ENCODE measurements around the gene TRIM16. TPM values are rescaled to one million over a fixed set of nuclear protein-coding genes. Genes with fewer than 3 reads are reported as not detected.
"Not testable (repeated sequence)": the region's sequence is repeated elsewhere in the genome, so short reads cannot be mapped to it uniquely, and the experiment has no call there.

TRIM16 gene
- polyA plus RNA-seq (ENCODE audit: insufficient read length) = 45.5 TPM

GRCh38 chr17:15683824-15684478 lies at the start of gene TRIM16:
Gene TRIM16, minus strand, starts transcription at chr17:15684311. Its CDS starts 32,702 bp downstream, at chr17:15651609.
- DNase-seq = peak; percentile 76

- DNase-seq = not testable (repeated sequence)
These were observed 49.2 kb upstream of the TRIM16 start for GRCh38 chr17:15733174-15733789.

GRCh38 chr17:15731900-15732299 lies 47.8 kb upstream of the TRIM16 start, which contains the start of gene TBC1D26:
Gene TBC1D26, plus strand, starts transcription at chr17:15732283. Its CDS starts 3,066 bp downstream, at chr17:15735349.
- DNase-seq = not testable (repeated sequence)

DNA sequence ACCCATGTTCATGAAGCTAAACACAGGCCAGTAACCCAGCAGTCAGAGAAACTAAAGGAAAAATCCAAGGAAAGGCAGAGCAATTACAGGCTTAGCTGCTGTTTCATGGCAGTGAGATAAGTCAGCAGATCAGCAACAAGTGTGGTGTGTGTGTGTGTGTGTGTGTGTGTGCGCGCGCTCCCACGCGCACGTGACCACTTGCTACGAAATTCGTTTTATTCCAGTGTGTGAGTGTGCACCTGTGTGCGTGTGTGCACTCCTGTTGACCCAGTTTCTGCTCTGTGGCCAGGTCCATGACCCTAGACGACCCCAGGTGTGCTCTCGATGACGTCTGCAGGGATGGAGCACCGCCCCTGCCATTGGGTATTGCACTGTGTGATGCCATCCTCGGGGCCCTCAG lies 46.4 kb upstream of the TRIM16 start:
- DNase-seq = not testable (repeated sequence)

GRCh38 chr17:15716601-15717563 lies 32.8 kb upstream of the TRIM16 start:
- not testable (repeated sequence) for DNase-seq

DNA sequence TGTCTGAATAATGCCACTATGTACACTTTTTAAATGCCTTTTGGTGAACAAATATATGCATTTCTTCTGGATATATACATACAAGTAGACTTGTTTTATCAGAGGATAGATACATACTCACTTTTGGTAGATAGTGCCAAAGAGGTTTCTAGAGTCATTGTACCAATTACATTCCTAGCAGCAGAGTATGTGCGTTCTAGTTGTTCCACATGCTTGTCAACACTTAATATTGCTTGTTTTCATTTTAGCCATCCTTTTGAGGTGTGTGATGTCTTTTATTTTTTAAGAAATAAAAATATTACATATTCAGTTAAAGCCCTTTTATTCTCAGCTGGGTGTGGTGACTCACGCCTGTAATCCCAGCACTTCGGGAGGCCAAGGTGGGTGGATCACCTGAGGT lies 24.8 kb upstream of the TRIM16 start:
- DNase-seq = not testable (repeated sequence)

GRCh38 chr17:15704813-15705212 lies 20.7 kb upstream of the TRIM16 start:
- DNase-seq = not testable (repeated sequence)

- not testable (repeated sequence) for DNase-seq
These were observed 20.1 kb upstream of the TRIM16 start for GRCh38 chr17:15704239-15704638.

DNA sequence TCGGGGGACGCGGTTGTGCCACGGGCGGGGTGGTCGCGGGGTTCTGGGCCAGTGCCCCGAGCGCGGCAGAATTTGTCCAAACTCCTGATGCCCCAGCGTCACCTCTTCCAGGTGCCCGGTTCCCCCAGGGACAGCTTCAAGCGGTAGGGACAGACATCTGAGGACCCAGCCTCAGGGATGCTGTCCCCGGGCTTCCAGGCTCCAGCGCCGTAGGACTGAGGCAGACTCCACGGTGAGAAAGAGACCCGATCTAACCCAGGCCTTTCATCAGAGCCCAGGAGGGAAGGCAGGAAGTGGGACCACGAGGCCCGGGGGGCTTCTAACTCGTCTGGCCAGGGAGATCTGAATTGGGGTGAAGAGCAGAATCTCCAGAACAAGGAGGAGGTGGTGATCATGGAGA lies 15.8 kb upstream of the TRIM16 start:
- not testable (repeated sequence) for DNase-seq

DNA sequence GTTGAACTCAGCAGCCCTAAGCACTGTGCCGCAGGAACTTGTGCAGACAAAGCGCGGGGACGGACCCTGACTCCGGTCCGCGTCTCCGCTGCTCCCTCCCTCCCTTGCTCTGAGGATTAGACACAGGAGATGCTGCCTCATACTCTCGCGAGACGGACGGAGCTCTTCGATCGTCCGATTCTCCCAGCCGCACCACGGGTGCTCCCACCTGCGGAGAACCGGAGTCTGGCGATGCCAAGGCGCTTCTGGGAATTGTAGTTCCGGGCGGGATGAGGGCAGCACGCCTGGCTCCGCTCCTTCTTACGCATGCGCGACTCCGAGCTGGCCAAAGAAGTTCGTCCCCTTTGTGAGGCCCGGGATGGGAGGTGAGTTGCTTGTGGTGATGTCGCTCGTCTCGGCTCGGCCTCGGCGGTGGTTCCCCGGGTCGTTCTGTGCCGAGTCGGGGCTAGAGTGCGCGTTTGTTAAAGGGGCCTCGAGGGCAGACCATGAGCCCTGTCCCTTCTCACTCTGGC lies 15.4 kb upstream of the TRIM16 start, which contains the start of gene ZNF286A:
ZNF286A (plus strand) TSS at position 340 of the 512 bp plus-strand sequence. CDS start 578 bp downstream, outside the sequence.
- DNase-seq = peak; percentile 99

DNA sequence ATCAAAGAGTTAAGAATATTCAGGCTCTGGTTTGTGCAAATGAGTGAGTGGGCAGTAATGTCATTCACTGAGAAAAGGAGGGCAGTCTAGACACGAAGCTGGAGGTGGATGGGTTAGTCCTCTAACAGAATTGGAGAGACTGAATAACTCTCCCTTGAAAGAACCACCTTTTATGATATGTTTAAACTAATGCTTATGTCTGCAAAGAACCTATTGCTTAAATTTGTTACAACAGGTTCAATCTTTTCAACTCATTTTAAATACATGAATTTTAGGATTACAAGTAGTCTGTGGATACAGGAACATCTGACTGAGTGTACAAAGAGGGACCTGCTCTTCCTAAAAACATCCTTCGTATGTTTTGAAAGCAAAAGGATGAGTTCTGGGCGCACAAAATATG lies 14.9 kb upstream of the TRIM16 start:
- DNase-seq = peak; percentile 4

DNA sequence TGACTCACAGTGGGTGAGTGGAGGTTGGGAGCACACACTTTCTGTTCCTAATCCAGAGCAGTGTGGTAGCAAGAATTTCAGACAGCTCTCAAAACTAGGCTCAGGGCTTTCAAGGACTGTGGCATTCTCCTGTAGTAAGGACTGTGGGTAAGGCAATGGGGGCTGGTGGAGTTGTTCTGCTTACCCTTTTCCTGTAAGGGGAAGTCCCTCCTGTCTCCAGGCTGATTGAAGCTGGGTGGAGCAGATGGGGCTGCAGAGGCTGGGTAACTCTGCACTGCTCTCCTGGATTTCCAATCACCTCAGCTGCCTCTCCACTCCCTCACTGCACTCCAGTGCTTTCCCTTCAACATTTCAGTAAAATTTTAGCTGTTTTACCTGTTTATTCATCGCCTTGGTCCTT lies 3.4 kb upstream of the TRIM16 start:
- DNase-seq = not testable (repeated sequence)

DNA sequence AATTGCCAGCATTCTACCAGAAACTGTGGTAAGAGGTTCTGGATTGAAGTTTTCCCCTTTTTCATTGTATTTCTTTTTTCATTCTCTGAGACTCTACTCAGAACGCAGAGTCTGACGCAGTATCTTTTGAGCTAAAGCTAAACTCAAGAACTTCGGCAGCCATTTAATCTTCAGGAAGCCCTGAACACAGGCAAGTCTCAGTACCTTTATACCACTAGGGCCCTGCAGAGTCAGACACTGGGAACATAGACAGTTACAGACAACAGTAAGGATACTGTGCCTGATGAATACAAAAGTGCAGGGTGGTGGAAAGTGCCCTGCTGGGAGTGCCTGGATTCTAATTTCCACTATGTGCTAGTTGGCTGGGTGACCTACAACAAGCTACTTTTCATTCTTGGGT lies 976 bp downstream of the TRIM16 start:
- not testable (repeated sequence) for DNase-seq

DNA sequence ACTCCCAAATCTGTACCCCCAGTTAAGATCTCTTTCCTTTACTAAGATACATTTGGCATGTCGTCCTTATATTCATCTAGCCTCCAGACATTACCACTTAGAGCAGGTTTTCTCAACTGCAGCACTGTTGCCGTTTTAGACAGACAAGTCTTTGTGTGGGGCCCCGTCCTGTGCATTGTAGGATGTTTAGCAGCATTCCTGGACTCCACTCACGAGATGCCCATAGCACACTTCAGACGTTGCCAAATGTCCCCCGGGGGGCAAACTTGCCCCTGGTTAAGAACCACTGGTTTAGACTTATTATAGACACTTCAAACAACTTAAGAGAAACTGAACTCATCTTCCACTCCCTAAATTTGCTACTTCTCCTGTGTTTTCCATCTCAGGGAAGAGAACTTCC lies 8.1 kb downstream of the TRIM16 start:
- not testable (repeated sequence) for DNase-seq

- not testable (repeated sequence) for DNase-seq
These were observed 9.5 kb downstream of the TRIM16 start for GRCh38 chr17:15674640-15675039.

- not testable (repeated sequence) for DNase-seq
These were observed 14.6 kb downstream of the TRIM16 start for GRCh38 chr17:15669526-15669925.

DNA sequence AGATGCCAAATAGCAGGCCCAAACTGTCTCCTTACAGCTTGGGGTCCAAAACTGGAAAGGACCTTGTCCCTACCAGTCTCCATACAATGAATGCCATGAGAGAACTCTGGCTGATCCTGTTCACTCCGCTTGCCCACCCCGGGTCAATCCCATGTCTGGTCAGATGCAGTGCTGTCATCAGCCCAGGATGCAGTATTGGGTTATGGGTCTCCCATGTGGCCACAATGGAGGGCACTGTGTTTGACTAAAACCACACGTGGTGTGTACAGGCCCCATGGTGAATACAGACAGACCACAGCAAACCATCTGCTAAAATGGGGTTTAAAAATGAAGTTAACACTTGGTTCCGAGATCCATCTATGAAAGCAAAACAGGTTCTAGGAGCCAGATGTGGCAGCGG lies 20.4 kb downstream of the TRIM16 start:
- no peak for DNase-seq

DNA sequence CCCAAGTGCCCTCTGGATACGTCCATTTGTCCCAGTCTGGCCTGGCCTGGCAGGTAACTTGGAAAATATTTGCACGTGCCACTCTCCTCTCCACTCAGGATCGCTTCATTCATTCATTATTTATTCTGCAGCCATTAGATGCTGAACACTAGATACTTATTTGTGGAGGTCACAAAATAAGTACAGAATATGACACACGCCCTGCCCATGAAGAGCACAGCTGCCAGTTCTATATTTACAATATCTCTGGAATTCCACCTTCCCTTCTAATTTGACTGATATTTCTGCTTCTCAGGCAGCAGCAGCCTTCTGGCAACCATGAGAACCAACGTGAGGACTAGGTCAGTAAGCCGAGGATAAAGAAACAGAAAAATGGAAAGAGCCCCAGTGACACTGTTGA lies 20.9 kb downstream of the TRIM16 start:
- DNase-seq = no peak

- no peak for DNase-seq
These were observed 21.4 kb downstream of the TRIM16 start for GRCh38 chr17:15662681-15663080.

DNA sequence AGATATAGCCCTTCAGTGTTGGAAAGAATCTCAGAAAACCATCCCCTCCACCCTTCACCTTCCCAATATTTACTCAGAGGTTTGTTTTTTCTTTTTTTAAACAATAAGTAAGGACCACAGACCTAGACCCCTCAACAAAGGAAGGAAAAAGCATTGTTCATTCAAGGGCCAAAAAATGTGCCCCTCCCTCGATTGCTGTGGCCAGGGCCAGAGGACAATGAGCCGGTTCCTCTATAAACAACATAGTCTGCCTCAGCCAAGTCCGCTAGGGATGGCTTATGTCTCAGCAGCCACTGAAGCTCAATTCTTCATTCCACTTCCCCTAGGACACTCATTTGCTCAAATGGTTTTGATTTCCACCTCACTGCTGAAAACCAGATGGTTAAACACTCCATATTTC lies 24.0 kb downstream of the TRIM16 start:
- DNase-seq = no peak

DNA sequence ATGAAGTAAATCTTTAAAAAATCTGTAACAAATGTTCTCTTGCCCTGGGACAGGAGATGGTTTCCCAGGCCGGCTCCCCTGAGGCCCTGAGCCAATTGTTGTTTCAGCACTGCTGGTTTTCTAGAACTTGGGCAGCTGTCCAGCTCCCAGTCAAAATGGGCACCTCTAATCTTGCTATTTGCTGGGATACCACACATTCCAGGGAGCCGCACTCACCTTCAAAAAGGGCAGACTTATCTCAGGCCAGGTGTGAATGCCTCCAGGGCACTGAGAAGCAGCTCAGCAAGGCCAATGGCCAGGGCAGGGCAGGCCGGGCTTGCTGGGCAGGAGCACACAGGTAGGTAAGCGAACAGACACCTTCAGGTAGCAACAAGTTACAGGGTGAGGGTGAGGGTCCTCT lies 24.4 kb downstream of the TRIM16 start:
- no peak for DNase-seq

- no peak for DNase-seq
These were observed 24.9 kb downstream of the TRIM16 start for GRCh38 chr17:15659236-15659635.

DNA sequence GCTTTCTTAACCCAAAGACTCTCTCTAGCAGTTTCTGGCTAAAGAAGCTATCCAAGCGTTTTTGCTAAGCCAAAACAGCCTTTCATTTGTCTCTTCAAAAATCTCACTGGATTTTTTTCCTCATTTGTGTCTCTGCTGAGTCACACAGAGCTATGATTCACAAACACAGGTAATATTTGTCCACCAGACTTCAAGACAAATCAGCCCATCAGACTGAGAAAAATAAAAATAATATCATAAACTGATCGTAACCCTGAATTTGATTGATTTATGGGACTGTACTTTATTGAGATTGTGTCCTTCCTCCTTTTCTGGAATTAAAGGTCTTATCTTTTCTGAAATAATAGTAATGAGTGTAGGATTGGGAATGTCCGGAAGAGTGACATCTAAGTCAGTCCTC lies 25.8 kb downstream of the TRIM16 start:
- no peak for DNase-seq
